KBM-7 (cell line): ENCODE data around the gene SUV39H1.
A peak's percentile ranks its signal among the peaks of the same experiment; 100 is the strongest.

Experiments
- DNase-seq: peaks from one replicate; pipeline ENCODE4 v3.0.0-alpha.2; 2015
- in situ Hi-C: fragments of 300-500 bp; cut with MboI; formaldehyde crosslinking; loops from 2 replicates; pipeline ENCODE4 v1.14.3; 2020; ENCODE audit warnings: low sequenced_read_pairs, low pct_unique_long_range_greater_than_20kb, mixed read lengths

The SUV39H1 gene

GRCh38 chrX:48711162-48711928, 14.8 kb downstream of the SUV39H1 start:
- DNase-seq: no peak
- in situ Hi-C loops: no loop called here

- DNase-seq: no peak
- in situ Hi-C loops: no loop called here
Observed at GRCh38 chrX:48711929-48712505, 15.5 kb downstream of the SUV39H1 start.

GRCh38 chrX:48713847-48714246, 17.3 kb downstream of the SUV39H1 start:
- no peak for DNase-seq
- in situ Hi-C loops: no loop called here

- DNase-seq: no peak
- in situ Hi-C loops: no loop called here
Observed at GRCh38 chrX:48714573-48714972, 18.0 kb downstream of the SUV39H1 start.

GRCh38 chrX:48715072-48715471, 18.5 kb downstream of the SUV39H1 start:
- DNase-seq: no peak
- in situ Hi-C loops: no loop called here

GRCh38 chrX:48715876-48716502, 19.5 kb downstream of the SUV39H1 start:
- in situ Hi-C loops: no loop called here
- DNase-seq: no peak

GRCh38 chrX:48719958-48720357, 23.4 kb downstream of the SUV39H1 start:
- in situ Hi-C loops: no loop called here
- no peak for DNase-seq

GRCh38 chrX:48720577-48721250, 24.2 kb downstream of the SUV39H1 start:
- no peak for DNase-seq
- in situ Hi-C loops: no loop called here

GRCh38 chrX:48721916-48722315, 25.4 kb downstream of the SUV39H1 start:
- no peak for DNase-seq
- in situ Hi-C loops: no loop called here

- in situ Hi-C loops: no loop called here
- no peak for DNase-seq
Observed at GRCh38 chrX:48726596-48726995, 30.1 kb downstream of the SUV39H1 start.

- DNase-seq: no peak
- in situ Hi-C loops: no loop called here
Observed at GRCh38 chrX:48728653-48729052, 32.1 kb downstream of the SUV39H1 start.

- in situ Hi-C loops: no loop called here
- no peak for DNase-seq
Observed at GRCh38 chrX:48736303-48736702, 39.8 kb downstream of the SUV39H1 start.

GRCh38 chrX:48736878-48737212, 40.3 kb downstream of the SUV39H1 start:
- in situ Hi-C loops: no loop called here
- DNase-seq: no peak

GRCh38 chrX:48737213-48737938, 40.8 kb downstream of the SUV39H1 start:
- in situ Hi-C loops: no loop called here
- peak; percentile 99 for DNase-seq

- no peak for DNase-seq
- in situ Hi-C loops: no loop called here
Observed at GRCh38 chrX:48737940-48738339, 41.4 kb downstream of the SUV39H1 start.

- in situ Hi-C loops: no loop called here
Observed at GRCh38 chrX:48741834-48742233, 45.3 kb downstream of the SUV39H1 start.

GRCh38 chrX:48745222-48745621, 48.7 kb downstream of the SUV39H1 start:
- in situ Hi-C loops: no loop called here
- DNase-seq: no peak

More at GRCh38 chrX:48741834-48742233, 45.3 kb downstream of the SUV39H1 start:
- no peak for DNase-seq

GRCh38 chrX:48747415-48748016, 51.0 kb downstream of the SUV39H1 start:
- no peak for DNase-seq
- in situ Hi-C loops: no loop called here

GRCh38 chrX:48749182-48749581, 52.6 kb downstream of the SUV39H1 start:
- DNase-seq: no peak
- in situ Hi-C loops: no loop called here
